ENCODE measurements around the gene PIK3CD. TPM values are rescaled to one million over a fixed set of nuclear protein-coding genes. Genes with fewer than 3 reads are reported as not detected.
"Not testable (repeated sequence)": the region's sequence is repeated elsewhere in the genome, so short reads cannot be mapped to it uniquely, and the experiment has no call there.

Gene PIK3CD
- polyA plus RNA-seq, 1 of the 3 experiments (the other 2 are of a cell fraction), result 6.0 TPM

DNA sequence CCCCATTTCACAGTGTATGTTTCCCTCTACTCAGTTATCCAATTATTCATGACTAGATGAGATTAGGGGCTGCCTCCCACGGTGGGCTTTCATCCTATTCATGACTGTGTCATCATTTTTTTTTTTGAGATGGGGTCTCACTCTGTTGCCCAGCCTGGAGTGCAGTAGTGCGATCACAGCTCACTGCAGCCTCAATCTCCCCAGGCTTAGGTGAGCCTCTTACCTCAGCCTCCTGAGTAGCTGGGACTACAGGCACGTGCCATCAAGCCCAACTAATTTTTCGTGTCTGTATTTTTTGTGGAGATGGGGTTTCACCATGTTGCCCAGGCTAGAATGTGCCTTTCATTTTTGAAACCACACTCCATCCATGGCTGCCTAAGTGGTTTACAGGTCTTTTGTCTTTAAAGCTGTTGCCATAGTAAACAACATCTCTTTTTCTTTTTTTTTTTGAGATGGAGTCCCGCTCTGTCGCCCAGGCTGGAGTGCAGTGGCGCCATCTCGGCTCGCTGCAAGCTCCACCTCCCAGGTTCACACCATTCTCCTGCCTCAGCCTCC, 60.0 kb downstream of the PIK3CD start:
- CTCF ChIA-PET, result interaction anchor here (0.7 to 2.3 kb wide), 5 partner anchors 10 to 73 kb away, joined by 3 to 11 read pairs (median 4); no protein-coding TSS in a partner anchor
- TF ChIP-seq, protein P1, sequence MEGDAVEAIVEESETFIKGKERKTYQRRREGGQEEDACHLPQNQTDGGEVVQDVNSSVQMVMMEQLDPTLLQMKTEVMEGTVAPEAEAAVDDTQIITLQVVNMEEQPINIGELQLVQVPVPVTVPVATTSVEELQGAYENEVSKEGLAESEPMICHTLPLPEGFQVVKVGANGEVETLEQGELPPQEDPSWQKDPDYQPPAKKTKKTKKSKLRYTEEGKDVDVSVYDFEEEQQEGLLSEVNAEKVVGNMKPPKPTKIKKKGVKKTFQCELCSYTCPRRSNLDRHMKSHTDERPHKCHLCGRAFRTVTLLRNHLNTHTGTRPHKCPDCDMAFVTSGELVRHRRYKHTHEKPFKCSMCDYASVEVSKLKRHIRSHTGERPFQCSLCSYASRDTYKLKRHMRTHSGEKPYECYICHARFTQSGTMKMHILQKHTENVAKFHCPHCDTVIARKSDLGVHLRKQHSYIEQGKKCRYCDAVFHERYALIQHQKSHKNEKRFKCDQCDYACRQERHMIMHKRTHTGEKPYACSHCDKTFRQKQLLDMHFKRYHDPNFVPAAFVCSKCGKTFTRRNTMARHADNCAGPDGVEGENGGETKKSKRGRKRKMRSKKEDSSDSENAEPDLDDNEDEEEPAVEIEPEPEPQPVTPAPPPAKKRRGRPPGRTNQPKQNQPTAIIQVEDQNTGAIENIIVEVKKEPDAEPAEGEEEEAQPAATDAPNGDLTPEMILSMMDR (IDR thresholded peaks at IDR 0.05), result no peak
- TF ChIP-seq RCOR1 (IDR thresholded peaks at IDR 0.05; ENCODE audit: low read length) (no peak), EP300 (IDR thresholded peaks at IDR 0.05; ENCODE audit: borderline replicate concordance in 1 of 2, low read depth in 1 of 2, low read length in 1 of 2) (no peak), CHD2 (IDR thresholded peaks at IDR 0.05; ENCODE audit: low read length, partially characterized antibody) (no peak)
- TF ChIP-seq, protein P2, sequence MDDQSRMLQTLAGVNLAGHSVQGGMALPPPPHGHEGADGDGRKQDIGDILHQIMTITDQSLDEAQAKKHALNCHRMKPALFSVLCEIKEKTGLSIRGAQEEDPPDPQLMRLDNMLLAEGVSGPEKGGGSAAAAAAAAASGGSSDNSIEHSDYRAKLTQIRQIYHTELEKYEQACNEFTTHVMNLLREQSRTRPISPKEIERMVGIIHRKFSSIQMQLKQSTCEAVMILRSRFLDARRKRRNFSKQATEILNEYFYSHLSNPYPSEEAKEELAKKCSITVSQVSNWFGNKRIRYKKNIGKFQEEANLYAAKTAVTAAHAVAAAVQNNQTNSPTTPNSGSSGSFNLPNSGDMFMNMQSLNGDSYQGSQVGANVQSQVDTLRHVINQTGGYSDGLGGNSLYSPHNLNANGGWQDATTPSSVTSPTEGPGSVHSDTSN (IDR thresholded peaks at IDR 0.05), result no peak
- TF ChIP-seq, protein P3, sequence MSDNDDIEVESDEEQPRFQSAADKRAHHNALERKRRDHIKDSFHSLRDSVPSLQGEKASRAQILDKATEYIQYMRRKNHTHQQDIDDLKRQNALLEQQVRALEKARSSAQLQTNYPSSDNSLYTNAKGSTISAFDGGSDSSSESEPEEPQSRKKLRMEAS (IDR thresholded peaks at IDR 0.05; ENCODE audit: low read depth), result no peak
- POLR2A ChIA-PET, result no interaction called here

GRCh38 chr1:9712767-9713166, 61.2 kb downstream of the PIK3CD start:
- POLR2A ChIA-PET, result not testable (repeated sequence)

More for the DNA sequence above, 60.0 kb downstream of the PIK3CD start:
- no peaks in the 10 kb centered on the region for H3K36me3 ChIP-seq (replicated peaks in 1 of 2; ENCODE audit: control insufficient read depth in 1 of 2, insufficient read depth in 2 of 2, low read length in 1 of 2)
- no peak for DNase-seq
- no peak overlapping the region for H3K4me3 ChIP-seq (ENCODE audit: low read depth in 2 of 2, low read length in 1 of 2)
- no peak overlapping the region for H3K9ac ChIP-seq
- no peaks in the 10 kb centered on the region for H3K9me3 ChIP-seq
- H3K4me2 ChIP-seq, result no peak overlapping the region
- H2AFZ ChIP-seq (ENCODE audit: low read depth), result no peak overlapping the region
- no peak overlapping the region for H3K27ac ChIP-seq (ENCODE audit: low read depth in 2 of 2, low read length in 1 of 2)
- H3K27me3 ChIP-seq (ENCODE audit: insufficient read depth), result no peaks in the 10 kb centered on the region
- H3F3A ChIP-seq (replicated peaks; ENCODE audit: insufficient read depth), result no peaks in the 10 kb centered on the region
- H4K20me1 ChIP-seq (ENCODE audit: insufficient read depth), result no peaks in the 10 kb centered on the region
- no peaks in the 10 kb centered on the region; a peak in 1 of 4 replicates for H3K4me1 ChIP-seq (ENCODE audit: control insufficient read depth in 1 of 2, insufficient read depth in 2 of 2, low read depth in 1 of 2, low read length in 1 of 2)
- WGBS (ENCODE audit: low lambda C conversion rate), result 93% methylated on average over 7 of the region's 9 CpGs
- no peaks in the 10 kb centered on the region for H3K9me2 ChIP-seq
- H3K79me2 ChIP-seq (ENCODE audit: insufficient read depth), result no peaks in the 10 kb centered on the region

DNA sequence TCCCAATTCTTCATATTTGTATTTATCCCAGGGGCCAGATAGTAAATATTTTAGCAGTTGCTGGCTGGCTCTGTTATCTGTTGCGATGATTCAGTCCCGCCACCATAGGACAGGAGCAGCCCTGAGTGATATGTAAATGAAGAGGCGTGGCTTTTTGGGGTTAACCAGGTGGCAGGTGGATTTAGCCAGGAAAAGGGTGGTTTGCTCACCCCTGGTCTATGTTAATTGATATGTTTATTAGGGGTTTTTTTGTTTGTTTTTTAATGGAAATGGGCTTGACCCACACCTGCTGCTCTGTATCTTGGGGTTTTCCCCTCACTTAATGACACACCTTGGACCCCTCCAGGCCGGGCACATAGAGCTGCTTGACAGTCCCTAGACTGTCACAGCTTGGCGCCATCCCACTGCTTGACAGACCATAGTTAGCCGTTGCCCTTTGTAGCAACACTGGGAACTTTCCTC, 62.8 kb downstream of the PIK3CD start:
- H3K9me2 ChIP-seq, result no peaks in the 10 kb centered on the region

More at GRCh38 chr1:9712767-9713166, 61.2 kb downstream of the PIK3CD start:
- not testable (repeated sequence) for H3K27ac ChIP-seq (ENCODE audit: low read depth in 2 of 2, low read length in 1 of 2); H3K9me3 ChIP-seq; DNase-seq; H3K4me1 ChIP-seq (ENCODE audit: control insufficient read depth in 1 of 2, insufficient read depth in 2 of 2, low read depth in 1 of 2, low read length in 1 of 2); H3K79me2 ChIP-seq (ENCODE audit: insufficient read depth); H3K4me2 ChIP-seq; H4K20me1 ChIP-seq (ENCODE audit: insufficient read depth); H3K9me2 ChIP-seq; H2AFZ ChIP-seq (ENCODE audit: low read depth); H3K4me3 ChIP-seq (ENCODE audit: low read depth in 2 of 2, low read length in 1 of 2); H3F3A ChIP-seq (replicated peaks; ENCODE audit: insufficient read depth); H3K36me3 ChIP-seq (replicated peaks in 1 of 2; ENCODE audit: control insufficient read depth in 1 of 2, insufficient read depth in 2 of 2, low read length in 1 of 2); H3K27me3 ChIP-seq (ENCODE audit: insufficient read depth); H3K9ac ChIP-seq
- WGBS (ENCODE audit: low lambda C conversion rate), result 92% methylated on average over 7 of the region's 7 CpGs
- CTCF ChIA-PET, result interaction anchor here (0.8 to 2.0 kb wide), 3 partner anchors 8 to 13 kb away, joined by 3 to 8 read pairs (median 3); no protein-coding TSS in a partner anchor

More for the DNA sequence above, 62.8 kb downstream of the PIK3CD start:
- Histone ChIP-seq H3K27ac (ENCODE audit: low read depth in 2 of 2, low read length in 1 of 2) (no peak overlapping the region), H3K36me3 (replicated peaks in 1 of 2; ENCODE audit: control insufficient read depth in 1 of 2, insufficient read depth in 2 of 2, low read length in 1 of 2) (no peaks in the 10 kb centered on the region), H3K4me2 (no peak overlapping the region), H4K20me1 (ENCODE audit: insufficient read depth) (no peaks in the 10 kb centered on the region), H3K4me3 (ENCODE audit: low read depth in 2 of 2, low read length in 1 of 2) (no peak overlapping the region), H3K79me2 (ENCODE audit: insufficient read depth) (no peaks in the 10 kb centered on the region), H2AFZ (ENCODE audit: low read depth) (no peak overlapping the region), H3K9me3 (no peaks in the 10 kb centered on the region), H3F3A (replicated peaks; ENCODE audit: insufficient read depth) (no peaks in the 10 kb centered on the region), H3K27me3 (ENCODE audit: insufficient read depth) (no peaks in the 10 kb centered on the region), H3K9ac (no peak overlapping the region), H3K4me1 (ENCODE audit: control insufficient read depth in 1 of 2, insufficient read depth in 2 of 2, low read depth in 1 of 2, low read length in 1 of 2) (peaks cover 2 to 5% of the 10 kb centered on the region in 2 experiments; a peak in 2 of 4 replicates)
- TF ChIP-seq, protein P4, sequence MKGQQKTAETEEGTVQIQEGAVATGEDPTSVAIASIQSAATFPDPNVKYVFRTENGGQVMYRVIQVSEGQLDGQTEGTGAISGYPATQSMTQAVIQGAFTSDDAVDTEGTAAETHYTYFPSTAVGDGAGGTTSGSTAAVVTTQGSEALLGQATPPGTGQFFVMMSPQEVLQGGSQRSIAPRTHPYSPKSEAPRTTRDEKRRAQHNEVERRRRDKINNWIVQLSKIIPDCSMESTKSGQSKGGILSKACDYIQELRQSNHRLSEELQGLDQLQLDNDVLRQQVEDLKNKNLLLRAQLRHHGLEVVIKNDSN (IDR thresholded peaks at IDR 0.05; ENCODE audit: borderline replicate concordance, low read depth), result no peak
- TF ChIP-seq FOXM1 (IDR thresholded peaks at IDR 0.05; ENCODE audit: low read depth) (no peak), NFIC (IDR thresholded peaks at IDR 0.05; ENCODE audit: borderline replicate concordance) (no peak)
- DNase-seq, result no peak
- CTCF ChIA-PET, result interaction anchor here (0.6 to 2.0 kb wide), 4 partner anchors 11 to 1130 kb away, joined by 3 to 8 read pairs (median 3); no protein-coding TSS in a partner anchor
- POLR2A ChIA-PET, result no interaction called here
- WGBS (ENCODE audit: low lambda C conversion rate), result 92% methylated on average over 6 of the region's 6 CpGs

All from SK-N-SH (cell line).